DMS114 treated with DMSO at 0.1 percent for 48 hours (cell line): ENCODE results near the gene ZNF486.
A peak's percentile ranks its signal among the peaks of the same experiment; 100 is the strongest.
"Not testable (repeated sequence)": the region's sequence is repeated elsewhere in the genome, so short reads cannot be mapped to it uniquely, and the experiment has no call there.

Experiments
- DNase-seq: peaks from one replicate; lab custom pipeline; 2025; ENCODE audit not compliant: unreplicated experiment; lab: John Stamatoyannopoulos, UW

ZNF486 gene

DNA sequence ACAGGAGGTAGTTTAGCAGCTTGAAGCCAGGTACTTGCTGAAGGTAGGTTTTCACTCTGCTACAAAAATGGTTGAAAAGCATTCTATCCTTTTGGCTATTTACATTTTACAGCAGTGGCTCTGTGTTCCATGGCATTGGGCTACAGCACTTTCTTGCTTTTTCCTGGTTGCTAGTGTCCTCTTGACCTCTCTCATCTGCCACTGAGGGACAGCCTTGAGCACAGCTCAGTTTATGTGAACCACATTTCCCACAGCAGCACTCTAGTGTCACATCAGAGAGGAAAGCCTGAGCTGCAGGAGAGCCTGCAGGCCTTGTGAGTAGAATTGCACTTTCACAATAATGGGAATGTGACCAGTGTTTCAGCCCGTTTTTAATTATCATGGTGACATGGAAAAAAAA lies 54.6 kb downstream of the ZNF486 start:
- not testable (repeated sequence) for DNase-seq

GRCh38 chr19:20233105-20233504 lies 66.1 kb downstream of the ZNF486 start:
- no peak for DNase-seq

DNA sequence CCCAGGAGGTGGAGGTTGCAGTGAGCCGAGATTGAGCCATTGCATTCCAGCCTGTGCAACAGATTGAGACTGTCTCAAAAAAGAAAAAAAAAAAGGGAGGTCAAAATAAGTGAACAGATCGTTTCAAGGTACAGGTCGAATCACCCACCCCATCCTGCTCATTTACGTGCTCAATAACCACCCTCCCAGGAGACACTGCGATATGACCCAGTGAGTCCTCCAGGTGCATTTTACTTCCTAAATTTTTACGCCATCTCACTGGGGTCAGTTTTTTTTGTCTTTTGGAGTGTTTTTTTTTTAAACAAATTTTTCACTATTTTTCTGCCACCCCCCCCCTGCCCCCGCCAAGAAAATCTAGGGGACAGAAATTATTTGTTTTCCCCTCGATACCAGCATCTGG lies 68.1 kb downstream of the ZNF486 start:
- no peak for DNase-seq

- DNase-seq = peak; percentile 93
Observed at GRCh38 chr19:20237773-20238623, 71.0 kb downstream of the ZNF486 start.

GRCh38 chr19:20243629-20244028 lies 76.6 kb downstream of the ZNF486 start:
- DNase-seq = no peak

- no peak for DNase-seq
Observed at GRCh38 chr19:20244356-20244755, 77.3 kb downstream of the ZNF486 start.

DNA sequence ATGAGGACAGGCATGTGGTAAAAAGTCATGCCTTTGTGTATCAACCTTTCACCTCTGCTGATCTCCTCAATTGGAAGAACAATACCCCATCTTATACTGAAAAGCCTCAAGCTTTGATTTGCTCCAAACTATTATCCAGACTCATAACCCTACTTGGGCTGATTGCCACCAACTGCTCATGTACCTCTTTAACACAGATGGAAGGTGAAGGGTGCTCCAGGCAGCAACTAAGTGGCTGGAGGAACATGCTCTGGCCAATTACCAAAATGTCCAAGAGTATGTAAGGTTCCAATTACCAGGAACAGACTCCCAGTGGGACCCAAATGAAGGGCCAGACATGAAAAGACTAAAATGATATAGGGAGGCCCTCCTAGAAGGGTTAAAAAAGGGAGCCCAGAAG lies 78.3 kb downstream of the ZNF486 start:
- no peak for DNase-seq

DNA sequence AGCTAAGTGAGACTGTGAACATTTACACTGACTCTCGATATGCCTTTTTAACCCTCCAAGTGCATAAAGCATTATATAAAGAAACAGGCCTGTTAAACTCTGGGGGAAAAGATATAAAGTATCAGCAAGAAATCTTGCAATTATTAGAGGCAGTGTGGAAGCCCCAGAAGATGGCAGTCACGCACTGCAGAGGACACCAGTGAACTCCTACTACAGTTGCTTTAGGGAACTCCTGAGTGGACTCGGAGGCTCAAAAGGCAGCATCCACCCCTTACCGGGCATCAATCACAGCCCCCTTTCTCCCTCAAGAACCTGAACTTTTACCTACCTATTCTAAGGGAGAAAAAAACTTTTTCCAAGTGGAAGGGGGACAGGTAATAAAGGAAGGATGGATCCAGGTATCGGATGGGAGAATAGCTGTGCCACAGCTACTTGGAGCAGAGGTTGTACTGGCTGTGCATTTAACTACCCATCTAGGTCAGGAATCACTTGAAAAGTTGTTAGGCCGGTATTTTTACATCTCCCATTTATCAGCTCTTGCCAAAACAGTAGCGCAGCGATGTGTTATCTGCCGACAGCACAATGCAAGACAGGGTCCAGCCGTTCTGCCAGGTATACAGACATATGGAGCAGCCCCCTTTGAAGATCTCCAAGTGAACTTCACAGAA lies 80.1 kb downstream of the ZNF486 start:
- peak; percentile 9 for DNase-seq

GRCh38 chr19:20248258-20248657 lies 81.2 kb downstream of the ZNF486 start:
- DNase-seq = not testable (repeated sequence)
